Left ventricle myocardium inferior (tissue), 1 donor: ENCODE measurements around the gene EDEM3. TPM values are rescaled to one million over a fixed set of nuclear protein-coding genes. Genes with fewer than 3 reads are reported as not detected.

Experiments
- DNase-seq: peaks from one replicate; pipeline ENCODE4 v3.0.0-alpha.2; 2020
- H3K27ac ChIP-seq: fragments of 200-600 bp; replicated peaks from 2 replicates; pipeline ENCODE4 v1.8.0; 2021
- H3K27me3 ChIP-seq: fragments of 200-600 bp; 2 replicates; pipeline ENCODE4 v1.8.0; 2021; ENCODE audit warnings: low read depth
- H3K36me3 ChIP-seq: fragments of 200-600 bp; 2 replicates; pipeline ENCODE4 v1.8.0; 2021
- H3K4me1 ChIP-seq: fragments of 200-600 bp; 2 replicates; pipeline ENCODE4 v1.8.0; 2021
- H3K4me3 ChIP-seq: fragments of 200-600 bp; 2 replicates; pipeline ENCODE4 v1.8.0; 2021; ENCODE audit warnings: mild to moderate bottlenecking, moderate library complexity
- H3K9me3 ChIP-seq: fragments of 200-600 bp; replicated peaks from 2 replicates; pipeline ENCODE4 v1.8.0; 2021
- intact Hi-C: fragments of 100-400 bp; cut with micrococcal nuclease; formaldehyde crosslinking; loops from one replicate; pipeline ENCODE4 v1.11.0; 2022
- total RNA-seq: library from RNA; stranded (reverse); fragmentation: NEBNext Ultra II Directional; extraction: Animal tissue kit (Norgen Biotek cat#: 25700); gene quantifications from one replicate; pipeline ENCODE4 v1.2.1, GENCODE V29; 2021
- TF ChIP-seq, protein P1 (sequence below): fragments of 200-600 bp; IDR thresholded peaks from 2 replicates; pipeline ENCODE4 v1.8.0; 2021; ENCODE audit warnings: antibody characterized with exemption, mild to moderate bottlenecking, borderline replicate concordance
- donor health status: DM: no; HTN: yes; CAD: no; lungs with severe emphysema.

EDEM3 gene
- total RNA-seq, 1 donor from 2014 or later: 16.9 TPM

- Histone ChIP-seq H3K27me3 (no peaks in the 10 kb centered on the region), H3K4me1 (peaks cover 18% of the 10 kb centered on the region), H3K27ac (no peak overlapping the region), H3K4me3 (no peak overlapping the region), H3K36me3 (no peaks in the 10 kb centered on the region), H3K9me3 (no peaks in the 10 kb centered on the region)
- TF ChIP-seq, protein P1, sequence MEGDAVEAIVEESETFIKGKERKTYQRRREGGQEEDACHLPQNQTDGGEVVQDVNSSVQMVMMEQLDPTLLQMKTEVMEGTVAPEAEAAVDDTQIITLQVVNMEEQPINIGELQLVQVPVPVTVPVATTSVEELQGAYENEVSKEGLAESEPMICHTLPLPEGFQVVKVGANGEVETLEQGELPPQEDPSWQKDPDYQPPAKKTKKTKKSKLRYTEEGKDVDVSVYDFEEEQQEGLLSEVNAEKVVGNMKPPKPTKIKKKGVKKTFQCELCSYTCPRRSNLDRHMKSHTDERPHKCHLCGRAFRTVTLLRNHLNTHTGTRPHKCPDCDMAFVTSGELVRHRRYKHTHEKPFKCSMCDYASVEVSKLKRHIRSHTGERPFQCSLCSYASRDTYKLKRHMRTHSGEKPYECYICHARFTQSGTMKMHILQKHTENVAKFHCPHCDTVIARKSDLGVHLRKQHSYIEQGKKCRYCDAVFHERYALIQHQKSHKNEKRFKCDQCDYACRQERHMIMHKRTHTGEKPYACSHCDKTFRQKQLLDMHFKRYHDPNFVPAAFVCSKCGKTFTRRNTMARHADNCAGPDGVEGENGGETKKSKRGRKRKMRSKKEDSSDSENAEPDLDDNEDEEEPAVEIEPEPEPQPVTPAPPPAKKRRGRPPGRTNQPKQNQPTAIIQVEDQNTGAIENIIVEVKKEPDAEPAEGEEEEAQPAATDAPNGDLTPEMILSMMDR: no peak
- intact Hi-C loops: loop anchor here (10.0 kb wide), 1 partner anchor 64 kb away; no protein-coding TSS in a partner anchor
- no peak for DNase-seq
Observed at GRCh38 chr1:184759112-184759511, 4.5 kb upstream of the EDEM3 start.

- TF ChIP-seq, protein P1: no peak
- intact Hi-C loops: loop anchor here (10.0 kb wide), 1 partner anchor 63 kb away; no protein-coding TSS in a partner anchor
- Histone ChIP-seq H3K4me1 (peaks cover 30% of the 10 kb centered on the region), H3K36me3 (no peaks in the 10 kb centered on the region), H3K4me3 (no peak overlapping the region), H3K27ac (no peak overlapping the region), H3K9me3 (no peaks in the 10 kb centered on the region), H3K27me3 (no peaks in the 10 kb centered on the region)
- DNase-seq: no peak
Observed at GRCh38 chr1:184757891-184758290, 3.2 kb upstream of the EDEM3 start.

- no peaks in the 10 kb centered on the region for H3K36me3 ChIP-seq
- intact Hi-C loops: loop anchor here (10.0 kb wide), 1 partner anchor 63 kb away; no protein-coding TSS in a partner anchor
- H3K27ac ChIP-seq: no peak overlapping the region
- TF ChIP-seq, protein P1: no peak
- no peaks in the 10 kb centered on the region for H3K9me3 ChIP-seq
- peaks cover 35% of the 10 kb centered on the region for H3K4me1 ChIP-seq
- no peaks in the 10 kb centered on the region for H3K27me3 ChIP-seq
- DNase-seq: no peak
- no peak overlapping the region for H3K4me3 ChIP-seq
Observed at GRCh38 chr1:184757406-184757805, 2.7 kb upstream of the EDEM3 start.

DNA sequence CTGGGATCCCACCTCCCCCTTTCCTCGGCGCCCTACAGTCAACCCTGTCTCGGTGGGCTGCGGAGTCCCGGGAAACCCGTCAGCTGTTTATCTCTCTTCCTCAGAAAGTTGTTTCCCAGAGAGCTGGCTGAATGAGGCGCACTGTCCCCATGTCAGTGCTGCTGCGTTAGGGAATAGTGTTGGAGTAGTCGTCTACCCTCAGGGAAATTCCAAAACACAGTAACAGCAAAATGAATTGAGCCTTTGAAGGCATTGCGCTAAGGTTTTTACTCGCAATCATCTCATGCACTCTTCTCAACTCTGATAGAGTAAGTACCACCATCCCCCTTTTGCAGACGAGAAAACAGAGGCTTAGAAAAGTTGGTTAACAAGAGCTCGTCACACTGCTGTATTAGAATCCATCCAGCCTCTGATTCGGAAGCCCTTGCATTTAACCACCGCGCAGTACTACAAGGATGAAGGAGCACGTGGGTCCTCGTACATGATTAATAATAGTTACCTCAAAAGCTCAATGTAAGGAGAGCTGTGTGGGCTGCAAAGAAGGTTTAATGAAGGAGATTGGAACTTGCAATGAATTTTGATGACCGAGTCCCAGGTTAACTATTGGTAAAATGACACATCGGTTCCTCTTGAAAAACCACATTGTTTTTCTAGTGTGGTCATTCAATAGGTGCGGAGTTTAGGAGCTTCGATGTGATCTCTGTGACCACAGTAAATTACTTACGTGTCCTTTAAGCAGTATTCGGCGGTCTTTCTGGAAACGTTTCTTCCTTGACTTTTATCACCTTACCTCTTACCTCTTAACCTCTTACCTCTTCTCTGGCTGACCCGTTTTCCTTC lies 788 bp upstream of the EDEM3 start:
- Histone ChIP-seq H3K4me3 (peak overlapping the region; percentile 96), H3K4me1 (peaks cover 40% of the 10 kb centered on the region), H3K27ac (peak overlapping the region; percentile 96), H3K27me3 (no peaks in the 10 kb centered on the region), H3K9me3 (no peaks in the 10 kb centered on the region), H3K36me3 (no peaks in the 10 kb centered on the region)
- no peak for DNase-seq
- intact Hi-C loops: loop anchor here (10.0 kb wide), 1 partner anchor 61 kb away; no protein-coding TSS in a partner anchor
- TF ChIP-seq, protein P1: no peak

- peak; percentile 39 for DNase-seq
- peaks cover 49% of the 10 kb centered on the region for H3K4me1 ChIP-seq
- H3K27ac ChIP-seq: peak overlapping the region; percentile 96
- peak overlapping the region; percentile 96 for H3K4me3 ChIP-seq
- TF ChIP-seq, protein P1: no peak
- intact Hi-C loops: loop anchor here (10.0 kb wide), 1 partner anchor 59 kb away; no protein-coding TSS in a partner anchor
- no peaks in the 10 kb centered on the region for H3K27me3 ChIP-seq
- H3K9me3 ChIP-seq: no peaks in the 10 kb centered on the region
- no peaks in the 10 kb centered on the region for H3K36me3 ChIP-seq
Observed at GRCh38 chr1:184753608-184754475, 816 bp downstream of the EDEM3 start.
